HG02852 (cell line): Measurements from ENCODE around the gene GP5.

Experiments used
- ATAC-seq: cut with Tn5 transposase; IDR thresholded peaks from one replicate; pipeline ENCODE4 v1.9.1; 2021; ENCODE audit warnings: mild to moderate bottlenecking, moderate library complexity; ENCODE audit not compliant: unreplicated experiment

Gene GP5

DNA sequence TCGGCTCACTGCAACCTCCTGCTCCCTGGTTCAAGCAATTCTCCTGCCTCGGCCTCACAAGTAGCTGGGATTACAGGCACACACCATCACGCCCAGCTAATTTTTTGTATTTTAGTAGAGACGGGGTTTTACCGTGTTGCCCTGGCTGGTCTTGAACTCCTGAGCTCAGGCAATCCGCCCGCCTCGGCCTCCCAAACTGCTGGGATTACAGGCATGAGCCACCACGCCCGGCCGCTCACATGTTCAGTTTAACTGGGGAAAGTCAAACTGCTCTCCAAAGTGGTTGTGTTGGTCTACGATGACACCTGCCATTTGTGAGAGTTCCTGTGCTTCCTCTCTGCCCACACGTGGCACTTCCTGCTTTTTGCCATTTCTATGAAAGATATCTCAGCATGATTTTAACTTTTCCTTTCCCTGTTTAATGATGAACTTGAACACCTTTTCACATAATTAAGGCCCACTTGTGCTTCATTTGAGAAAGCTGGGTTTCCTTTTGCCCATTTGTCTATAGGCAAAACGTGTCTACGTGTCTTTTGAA is 877 bp upstream of the GP5 start:
- ATAC-seq = no peak

DNA sequence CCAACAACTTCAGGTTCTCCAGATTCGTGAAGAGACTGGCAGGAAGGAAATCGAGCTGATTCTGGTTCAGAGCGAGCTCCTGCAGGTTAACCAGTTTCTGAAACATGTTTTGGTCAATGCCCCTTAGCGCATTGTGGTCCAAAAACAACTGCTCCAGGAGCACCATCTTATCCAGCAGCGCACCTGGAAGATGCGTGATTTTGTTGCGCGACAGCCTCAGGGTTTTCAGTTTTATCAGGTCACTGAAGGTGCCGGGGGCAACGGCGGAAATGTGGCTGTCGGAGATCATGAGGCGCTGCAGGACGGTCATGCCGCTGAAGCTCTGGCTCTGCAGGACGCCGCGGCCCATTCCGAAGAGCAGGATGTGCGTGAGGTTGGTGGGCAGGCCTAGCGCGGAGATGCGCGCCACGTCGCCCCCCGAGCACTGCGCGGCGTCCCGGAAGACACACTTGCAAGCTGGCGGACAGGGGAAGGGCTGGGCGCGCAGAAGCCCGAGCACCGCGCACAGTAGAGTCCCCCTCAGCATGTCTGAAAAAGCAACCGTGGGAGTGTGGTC is 1.2 kb downstream of the GP5 start:
- ATAC-seq = no peak

DNA sequence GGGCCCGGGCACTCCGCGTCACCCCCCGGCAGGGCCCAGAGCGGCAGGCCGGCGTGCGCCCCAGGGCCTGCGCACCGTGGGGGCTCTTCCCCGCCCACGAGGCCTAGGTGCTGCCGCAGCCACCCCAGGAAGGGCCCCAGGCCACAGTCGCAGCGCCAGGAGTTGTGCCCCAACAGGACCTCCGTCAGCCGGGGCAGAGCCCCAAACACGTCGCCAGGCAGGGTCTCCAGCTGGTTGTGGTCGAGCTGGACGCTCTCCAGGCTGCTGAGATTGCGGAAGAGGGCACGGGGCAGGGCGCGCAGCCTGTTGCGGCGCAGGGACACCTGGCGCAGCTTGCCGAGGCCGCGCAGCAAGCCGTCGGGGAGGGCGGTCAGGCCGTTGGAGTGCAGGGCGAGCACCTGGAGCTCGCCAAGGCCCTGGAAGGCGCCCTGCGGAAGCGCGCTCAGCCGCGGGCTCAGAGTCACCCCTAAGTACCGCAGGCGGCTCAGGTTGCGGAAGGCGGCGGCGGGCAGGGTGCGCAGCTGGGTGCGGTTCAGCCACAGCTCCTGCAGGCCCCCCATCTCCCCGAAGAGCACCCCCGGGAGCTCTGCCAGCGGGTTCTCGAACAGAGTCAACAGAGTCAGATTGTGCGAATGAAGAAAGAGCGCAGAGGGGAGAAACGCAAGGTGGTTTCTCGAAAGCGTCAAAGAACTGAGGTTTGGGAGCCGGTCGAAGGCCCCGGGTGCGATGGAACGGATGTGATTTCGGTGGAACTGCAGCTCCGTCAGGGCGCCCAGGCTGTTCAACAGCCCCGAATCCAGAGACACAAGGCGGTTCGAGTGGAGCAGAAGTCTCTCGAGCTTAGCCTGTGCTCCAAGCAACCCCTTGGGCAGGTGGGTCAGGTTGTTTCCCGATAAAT is 2.0 kb downstream of the GP5 start:
- no peak for ATAC-seq

DNA sequence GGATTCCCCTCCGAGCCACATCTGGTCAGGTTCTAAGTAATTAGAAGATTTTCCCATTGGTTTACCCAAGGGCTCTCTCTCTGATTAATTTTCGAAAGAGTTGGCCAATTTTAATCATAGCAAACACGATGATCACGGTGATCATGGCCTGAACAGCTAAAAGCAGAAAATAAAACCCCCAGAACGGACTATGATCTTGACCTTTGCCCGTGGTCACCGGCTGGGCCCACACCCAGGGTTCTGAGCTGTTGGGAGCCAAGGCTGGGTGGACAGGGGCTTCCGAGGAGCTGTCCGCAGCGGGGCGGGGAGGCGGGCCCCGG is 2.6 kb downstream of the GP5 start:
- ATAC-seq = no peak

DNA sequence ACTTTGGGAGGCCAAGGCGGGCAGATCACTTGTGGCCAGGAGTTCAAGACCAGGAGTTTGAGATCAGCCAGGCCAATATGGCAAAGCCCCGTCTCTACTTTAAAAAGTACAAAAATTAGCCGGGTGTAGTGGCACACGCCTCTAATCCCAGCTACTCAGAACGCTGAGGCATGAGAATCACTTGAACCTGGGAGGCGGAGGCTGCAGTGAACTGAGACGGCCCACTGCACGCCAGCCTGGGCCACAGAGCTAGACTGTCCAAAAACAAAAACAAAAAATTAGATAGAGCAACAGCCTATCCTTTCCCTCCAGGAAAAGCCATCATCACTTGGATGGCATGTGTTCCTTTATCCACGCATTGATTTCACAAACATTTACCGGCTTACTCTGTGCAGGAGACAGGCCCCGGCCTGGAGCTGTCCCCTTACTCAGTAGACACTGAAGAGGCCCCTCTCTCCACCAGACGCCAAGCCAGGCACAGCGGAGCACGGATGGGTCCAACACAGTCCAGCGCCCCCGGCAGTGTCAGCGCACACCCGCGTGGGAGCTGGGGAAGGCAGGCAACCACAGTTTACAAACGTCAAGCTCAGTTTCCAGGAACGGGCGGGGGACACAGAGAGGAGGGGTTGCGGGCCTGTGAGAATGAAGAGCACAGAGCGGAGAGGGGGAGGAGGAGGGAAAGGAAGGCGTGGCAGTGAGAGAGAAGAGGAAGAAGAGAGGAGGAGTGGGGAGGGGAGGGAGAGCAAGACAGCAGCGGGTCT is 3.1 kb downstream of the GP5 start:
- ATAC-seq = no peak

DNA sequence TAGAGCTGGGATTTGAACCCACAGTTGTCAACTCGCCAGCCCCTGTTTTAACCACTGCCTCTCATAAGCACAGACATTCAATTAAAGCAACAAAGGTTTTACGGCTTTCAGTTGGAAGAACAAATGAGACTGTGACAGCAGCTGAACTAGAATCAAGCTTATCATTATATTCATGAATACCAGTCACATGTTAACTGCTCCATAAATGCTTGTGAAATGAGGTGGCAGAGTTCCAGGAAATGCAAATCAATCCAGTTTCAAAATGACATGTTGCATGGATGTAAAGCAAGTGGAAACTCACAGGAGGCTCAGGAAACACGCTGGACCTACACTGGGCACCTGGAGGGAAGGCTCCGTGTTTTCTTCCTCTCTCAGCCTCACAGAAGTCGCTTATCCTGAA is 3.9 kb downstream of the GP5 start:
- no peak for ATAC-seq

DNA sequence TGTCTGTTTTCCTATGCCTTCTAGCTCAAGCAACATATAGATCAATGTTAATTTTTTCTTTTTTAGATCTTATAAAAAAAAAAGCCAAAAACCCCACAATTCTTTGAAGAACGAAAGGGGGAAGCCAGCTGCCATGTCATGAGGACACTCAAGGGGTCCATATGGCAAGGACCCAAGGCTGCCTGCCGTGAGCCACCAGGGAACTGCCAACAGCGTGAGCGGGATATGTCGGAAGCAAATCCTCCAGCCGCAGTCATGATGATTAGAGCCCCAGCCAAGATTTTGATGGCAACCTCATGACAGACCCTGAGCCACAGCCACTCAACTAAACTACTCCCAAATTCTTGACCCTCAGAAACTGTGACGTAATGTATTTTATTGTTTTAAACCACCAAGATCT is 6.5 kb downstream of the GP5 start:
- no peak for ATAC-seq

DNA sequence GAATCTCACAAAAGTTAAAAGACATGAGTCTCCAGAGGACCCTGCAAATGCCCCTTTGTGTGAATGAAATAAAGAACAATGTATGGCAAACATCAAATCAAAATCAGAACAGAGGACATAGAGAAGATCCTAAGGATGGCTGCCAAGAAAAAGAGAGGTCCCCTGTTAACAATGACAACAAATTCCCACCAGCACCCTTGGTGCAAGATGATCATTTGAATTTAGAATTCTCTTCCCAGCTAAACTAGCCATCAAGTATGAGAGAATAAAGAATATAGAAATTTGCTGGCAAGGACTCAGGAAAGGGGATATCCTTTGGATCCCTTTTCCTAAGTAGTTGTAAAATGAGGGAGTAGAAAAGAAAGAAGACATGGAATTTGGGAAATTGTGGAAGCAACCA is 8.2 kb downstream of the GP5 start:
- ATAC-seq = no peak

DNA sequence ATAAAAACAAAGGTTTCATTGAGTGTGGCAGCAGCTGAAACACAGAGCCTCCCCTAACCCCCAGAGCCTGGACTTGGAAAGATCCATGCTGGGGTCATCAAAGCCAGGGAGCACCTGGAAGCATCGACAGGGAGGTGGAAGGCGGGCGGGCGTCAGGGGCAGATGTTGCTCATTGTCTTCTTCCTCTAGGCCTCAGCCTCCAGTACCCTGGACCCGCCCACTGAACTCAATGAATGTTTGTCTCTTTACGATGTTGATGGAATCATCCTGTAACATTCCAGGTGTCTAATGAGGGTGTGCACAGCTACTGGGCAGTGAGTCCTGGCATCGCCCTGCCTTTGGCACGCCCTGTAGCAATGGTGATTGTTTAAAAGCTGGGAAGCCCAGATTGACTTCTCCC is 9.8 kb downstream of the GP5 start:
- no peak for ATAC-seq

DNA sequence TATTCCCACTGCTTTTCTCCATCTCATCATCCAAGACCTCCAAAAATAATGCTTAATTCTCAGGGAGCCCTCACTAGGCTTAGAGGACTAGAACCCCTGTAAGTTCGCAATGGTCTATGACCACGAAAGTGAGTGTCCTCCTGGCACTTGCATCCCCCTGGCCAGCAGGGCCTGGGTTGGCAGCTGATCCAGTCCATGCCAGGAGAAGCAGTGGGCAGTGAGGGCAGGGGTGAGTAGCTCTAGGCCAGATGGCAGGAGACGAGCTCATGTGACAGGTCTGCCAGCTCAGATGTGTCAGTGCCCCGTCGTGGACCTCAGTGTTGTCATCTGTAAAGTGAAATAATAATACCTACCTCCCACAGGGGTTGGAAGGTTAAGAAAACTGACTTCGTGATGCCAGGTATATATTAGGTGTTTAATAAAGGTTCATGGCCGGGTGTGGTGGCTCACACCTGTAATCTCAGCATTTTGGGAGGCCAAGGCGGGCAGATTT is 11.1 kb downstream of the GP5 start:
- no peak for ATAC-seq

DNA sequence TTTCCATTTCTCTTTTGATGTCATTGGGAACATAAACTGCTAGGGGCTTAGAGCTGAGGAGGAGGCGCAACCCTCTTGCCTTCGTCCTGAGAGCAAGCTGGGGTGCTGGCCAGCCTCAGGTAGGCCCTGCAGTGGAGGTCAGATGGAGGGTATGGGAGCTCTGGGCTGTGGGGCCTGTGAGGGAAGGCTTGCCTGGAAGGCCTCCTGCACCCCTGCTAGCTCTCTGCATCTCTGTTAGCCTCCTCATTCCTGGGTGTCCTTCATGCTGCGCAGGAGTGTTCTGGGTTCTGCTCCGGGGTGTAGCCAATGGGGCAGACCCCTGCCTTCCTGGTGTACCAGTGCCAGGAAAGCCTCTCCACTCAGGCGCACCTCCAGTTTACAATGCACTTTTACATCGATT is 11.8 kb downstream of the GP5 start:
- ATAC-seq = no peak

DNA sequence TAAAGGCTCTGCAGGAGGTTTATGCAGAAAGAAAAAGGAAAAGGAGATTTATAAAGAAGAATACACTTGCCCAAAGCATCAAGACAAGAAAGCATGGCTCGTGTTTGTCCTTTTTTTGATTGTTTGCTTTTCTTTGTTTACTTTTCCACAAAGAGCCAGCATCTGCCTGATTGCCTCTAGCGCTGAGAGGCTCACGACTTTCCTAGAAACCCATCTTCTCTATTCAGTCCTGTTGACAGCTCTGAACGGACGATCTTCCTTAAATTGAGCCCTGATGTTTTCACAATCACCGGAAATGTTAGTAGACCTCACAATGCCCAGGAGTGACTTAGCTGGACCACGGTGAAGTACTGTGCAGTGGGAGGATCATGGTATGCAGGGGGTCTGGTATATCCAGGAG is 12.4 kb downstream of the GP5 start:
- no peak for ATAC-seq

DNA sequence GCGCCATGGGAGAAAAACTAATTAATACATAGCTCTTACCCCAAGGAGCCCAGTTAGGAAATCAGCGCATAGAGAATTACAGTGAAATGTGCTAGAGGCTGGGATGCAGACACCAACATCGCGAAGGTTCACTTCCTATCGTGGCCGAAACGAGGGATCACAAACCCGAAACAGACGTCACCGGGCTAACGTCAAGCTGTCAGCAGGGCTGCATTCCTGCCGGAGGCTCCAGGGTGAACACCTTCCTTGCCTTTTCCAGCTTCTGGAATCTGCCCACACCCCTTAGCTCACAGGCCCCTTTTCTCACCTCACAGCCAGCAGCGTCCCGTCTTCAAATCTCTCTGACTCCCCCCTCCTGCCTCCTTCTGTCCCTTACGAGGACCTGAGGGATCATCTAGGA is 13.0 kb downstream of the GP5 start:
- no peak for ATAC-seq

DNA sequence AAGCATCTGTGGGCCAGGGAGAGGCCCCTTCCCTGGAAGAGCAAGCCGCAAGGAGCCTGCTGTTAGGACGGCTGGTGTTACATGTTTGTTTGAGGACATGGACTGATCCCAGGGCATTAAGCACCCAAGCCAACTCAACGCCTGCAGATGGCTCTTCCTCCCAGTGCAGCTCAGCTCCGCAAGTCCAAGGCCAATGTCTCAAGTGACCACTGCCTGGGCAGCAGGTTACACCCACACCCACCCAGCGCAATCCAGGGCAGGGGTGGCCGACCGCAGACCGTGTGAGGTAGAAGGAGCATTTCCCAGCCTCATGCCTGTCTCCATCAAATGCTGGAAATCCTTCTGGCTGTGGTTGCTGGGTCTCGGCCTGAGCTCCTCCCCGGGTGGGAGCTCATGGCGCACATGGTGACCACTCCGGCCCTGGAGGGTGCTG is 14.5 kb downstream of the GP5 start:
- no peak for ATAC-seq

DNA sequence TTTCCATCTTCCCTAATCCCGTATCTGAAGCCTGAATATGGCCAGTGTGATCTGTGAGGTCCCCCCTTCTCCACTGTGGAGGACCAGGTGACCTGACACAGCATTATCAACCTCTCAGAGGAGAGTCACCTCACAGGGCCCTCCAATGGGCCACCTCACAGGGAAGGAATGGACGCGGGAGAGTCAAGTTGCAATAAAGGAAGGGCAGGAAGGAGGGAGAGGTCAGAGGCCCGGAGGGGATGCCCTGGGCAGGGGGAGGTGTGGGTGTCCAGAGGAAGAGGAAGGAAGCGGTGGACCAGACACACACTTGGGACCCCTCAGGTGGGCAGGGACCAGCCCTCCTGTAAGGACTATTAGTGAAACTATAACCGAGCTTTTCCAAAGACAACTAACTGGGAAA is 14.9 kb downstream of the GP5 start:
- ATAC-seq = no peak

DNA sequence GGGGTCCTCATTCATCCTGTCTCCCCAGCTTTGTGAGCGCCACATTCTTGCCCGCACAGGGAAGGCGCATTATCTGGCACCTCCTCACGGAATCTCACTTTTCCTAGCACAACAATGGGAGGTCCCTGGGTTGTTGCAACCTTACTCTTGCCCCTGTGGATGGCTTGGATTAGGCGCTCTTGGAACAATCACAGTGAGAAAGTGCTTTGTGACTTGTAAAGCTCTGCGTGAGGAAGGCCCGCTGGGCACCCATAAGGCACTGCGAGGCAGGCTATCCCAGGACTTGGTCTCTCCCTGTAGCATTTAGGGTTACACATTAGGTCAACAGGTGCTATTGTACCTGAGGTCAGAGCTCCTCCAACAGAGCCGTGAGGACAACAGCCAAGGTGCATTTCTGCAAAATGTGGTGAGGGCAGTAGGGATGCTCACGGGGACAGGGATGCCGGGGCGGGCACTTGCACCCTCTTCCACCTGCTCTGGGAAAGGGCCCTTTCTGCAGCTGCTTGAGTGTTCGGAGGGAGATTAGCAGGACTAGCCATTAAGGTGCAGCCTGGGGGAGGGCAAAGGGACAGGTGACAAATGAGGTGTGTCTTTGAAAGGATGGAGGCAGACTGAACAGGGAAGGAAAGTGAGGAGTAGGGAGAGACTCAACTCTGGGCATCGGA is 15.7 kb downstream of the GP5 start:
- ATAC-seq = no peak

DNA sequence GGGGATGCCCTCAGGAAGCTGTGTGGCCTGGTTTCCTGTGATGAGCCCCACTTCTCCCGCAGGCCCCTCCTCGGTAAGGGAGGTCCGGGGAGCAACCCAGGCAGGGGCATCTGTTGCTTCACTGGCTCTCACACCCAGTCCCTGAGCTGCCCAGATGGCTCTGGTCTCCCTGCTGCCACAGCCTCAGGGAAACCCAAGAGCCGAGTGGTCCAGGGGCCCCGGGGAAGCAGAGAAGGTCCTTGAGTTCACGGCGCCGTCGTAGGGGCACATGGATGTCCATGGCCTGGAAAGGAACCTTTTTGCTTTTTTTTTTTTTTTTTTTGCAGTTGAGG is 16.2 kb downstream of the GP5 start:
- no peak for ATAC-seq

DNA sequence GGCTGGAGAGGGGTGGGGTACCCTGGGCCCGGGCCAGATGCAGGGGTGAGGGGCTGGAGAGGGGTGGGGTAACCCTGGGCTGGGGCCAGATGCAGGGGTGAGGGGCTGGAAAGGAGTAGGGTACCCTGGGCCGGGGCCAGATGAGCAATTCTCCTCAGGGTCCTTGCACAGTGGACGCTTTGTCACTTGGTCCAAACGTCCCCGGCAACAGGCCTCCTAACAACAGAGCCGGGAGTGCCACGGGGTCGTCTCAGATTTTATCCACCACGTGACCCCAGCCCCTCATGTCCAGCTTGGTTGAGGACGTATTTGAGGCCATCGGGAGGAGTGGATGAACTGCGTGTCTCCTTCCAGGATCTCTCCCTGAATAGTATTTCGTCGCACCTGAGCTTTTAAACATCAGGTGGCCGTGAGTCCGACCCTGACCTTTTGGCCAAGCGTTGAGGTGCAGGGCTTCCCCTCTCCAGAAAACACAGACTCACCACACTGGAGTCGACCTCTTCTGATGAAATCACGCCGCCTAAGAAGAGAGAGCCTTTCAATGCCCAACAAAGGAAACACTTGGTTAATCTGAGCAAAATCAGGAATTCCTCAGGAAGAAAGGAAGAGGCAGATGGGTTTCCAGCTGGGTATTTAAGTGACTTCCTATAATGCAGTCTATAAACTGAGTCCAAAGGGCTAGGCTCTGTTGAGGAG is 16.7 kb downstream of the GP5 start:
- no peak for ATAC-seq

DNA sequence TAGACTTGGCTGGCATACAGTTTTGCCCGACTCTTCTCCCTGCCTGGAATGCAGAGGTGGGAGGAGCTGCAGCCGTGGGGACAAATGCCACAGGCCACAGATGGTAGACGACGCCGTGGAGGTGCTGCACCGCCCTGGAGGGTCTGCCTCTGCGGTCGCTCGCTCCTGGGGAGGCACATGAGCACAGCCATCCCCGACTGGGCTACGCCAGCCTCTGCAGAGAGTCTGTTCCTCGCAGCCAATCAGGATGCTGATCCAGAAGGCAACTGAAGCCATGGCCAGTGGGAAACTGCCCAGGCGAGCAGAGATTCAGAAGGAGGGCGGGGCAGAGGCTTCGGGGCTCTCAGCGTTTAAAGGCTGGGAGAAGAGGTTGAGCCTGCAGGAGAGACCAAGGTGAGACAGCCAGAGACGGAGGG is 17.6 kb downstream of the GP5 start:
- ATAC-seq = no peak

DNA sequence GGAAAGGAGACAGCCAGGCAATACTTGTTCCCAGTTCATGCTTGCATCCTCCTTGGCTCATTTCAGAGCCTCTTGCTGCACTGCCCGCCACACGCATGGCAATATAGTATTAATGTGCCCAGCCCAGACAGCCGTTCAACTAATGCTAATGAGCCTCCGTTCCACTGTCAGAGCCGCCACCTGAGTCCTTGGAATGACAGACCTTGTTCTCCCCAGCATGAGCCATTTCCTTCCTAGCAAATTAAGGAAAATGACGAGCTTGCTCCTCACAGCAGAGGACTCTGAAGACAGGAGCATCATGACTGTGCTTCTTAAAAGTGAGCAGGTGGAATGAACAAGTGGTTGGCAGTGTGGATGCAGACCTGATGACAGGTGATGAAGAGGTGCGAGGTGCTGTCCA is 18.7 kb downstream of the GP5 start:
- ATAC-seq = no peak

DNA sequence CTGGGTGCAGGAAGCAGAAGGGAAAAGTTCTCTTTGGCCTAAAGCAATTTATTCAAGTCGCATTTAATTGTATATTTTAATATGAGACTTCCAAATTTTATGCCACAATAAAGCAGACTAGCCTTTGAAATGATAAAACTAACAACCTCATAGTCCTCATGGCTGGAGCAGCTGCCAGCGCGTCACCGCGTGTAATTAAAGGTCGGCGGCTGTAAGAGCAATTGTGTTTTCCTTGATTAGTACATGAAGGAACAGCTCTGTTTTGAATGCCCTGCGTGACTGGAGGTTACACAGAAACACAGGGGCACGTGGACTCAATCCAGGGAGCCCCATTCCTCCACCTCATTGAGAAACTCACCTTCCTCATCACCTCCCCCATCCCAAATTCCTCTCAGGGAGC is 19.4 kb downstream of the GP5 start:
- no peak for ATAC-seq
